Mucosa of descending colon (tissue), 3 donors: Measurements from ENCODE around the gene SMG7. TPM values are rescaled to one million over a fixed set of nuclear protein-coding genes. Genes with fewer than 3 reads are reported as not detected.

Source experiments
- ATAC-seq: fragments of 200-7000 bp; cut with Tn5 transposase; one replicate; pipeline ENCODE4 v1.9.1; 2020; ENCODE audit warnings: mild to moderate bottlenecking, moderate library complexity
- DNase-seq, 3 donors: peaks; one replicate each; pipeline ENCODE4 v3.0.0-alpha.2; 2020
- H3K36me3 ChIP-seq: fragments of 200-600 bp; one replicate; pipeline ENCODE4 v1.8.0; 2021; ENCODE audit warnings: low read depth, mild to moderate bottlenecking
- H3K4me1 ChIP-seq: fragments of 200-600 bp; one replicate; pipeline ENCODE4 v1.8.0; 2021; ENCODE audit warnings: low read depth, mild to moderate bottlenecking
- H3K4me3 ChIP-seq: fragments of 200-600 bp; one replicate; pipeline ENCODE4 v1.8.0; 2021; ENCODE audit warnings: mild to moderate bottlenecking
- H3K9me3 ChIP-seq: fragments of 200-600 bp; one replicate; pipeline ENCODE4 v1.8.0; 2021; ENCODE audit warnings: mild to moderate bottlenecking
- CTCF ChIP-seq: fragments of 200-600 bp; IDR thresholded peaks from one replicate; pipeline ENCODE4 v1.8.0; 2022; ENCODE audit warnings: antibody characterized with exemption, mild to moderate bottlenecking
- intact Hi-C, 2 donors: fragments of 100-400 bp; cut with DNase I in 1 of 2; cut with micrococcal nuclease in 1 of 2; formaldehyde crosslinking; loops; one replicate each; pipeline versions ENCODE4 v1.11.0 to v1.11.1; 2022; cut with DNase I, micrococcal nuclease
- total RNA-seq, 3 donors: library from RNA; stranded (reverse); fragmentation: NEBNext Ultra II Directional in 2 of 3; extraction: Animal tissue kit (Norgen Biotek cat#: 25700) in 2 of 3; gene quantifications; one replicate each; pipeline versions ENCODE4 v1.2.1 to v1.2.4, GENCODE V29; 2021 to 2023
- donor health status: DM: no; HTN: no; CAD: no; lungs with moderate emphysema.
- donor health status: DM: no; HTN: no; CAD: no.
- donor health status: DM: no; HTN: yes; CAD: no.

SMG7 gene
- total RNA-seq, 3 donors from 2014 or later: 62.7 to 69.9 (median 66.4) TPM

GRCh38 chr1:183596500-183596899, 124.2 kb downstream of the SMG7 start:
- H3K4me3 ChIP-seq: no peak overlapping the region
- TF ChIP-seq CTCF: no peak
- no peaks in the 10 kb centered on the region for H3K9me3 ChIP-seq
- no peak for DNase-seq
- intact Hi-C loops: no loop called here
- H3K4me1 ChIP-seq: no peaks in the 10 kb centered on the region
- no peaks in the 10 kb centered on the region for H3K36me3 ChIP-seq
- no peak for ATAC-seq

- no peaks in the 10 kb centered on the region for H3K36me3 ChIP-seq
- DNase-seq (no peak), ATAC-seq (no peak)
- TF ChIP-seq CTCF: no peak
- H3K4me1 ChIP-seq: no peaks in the 10 kb centered on the region
- intact Hi-C loops: no loop called here
- H3K9me3 ChIP-seq: no peaks in the 10 kb centered on the region
- H3K4me3 ChIP-seq: no peak overlapping the region
These were observed 125.5 kb downstream of the SMG7 start for GRCh38 chr1:183597656-183598347.

- peak; percentile 20 for ATAC-seq
- H3K9me3 ChIP-seq: no peaks in the 10 kb centered on the region
- no peak for TF ChIP-seq CTCF
These were observed 126.1 kb downstream of the SMG7 start for GRCh38 chr1:183598386-183598785.

GRCh38 chr1:183600136-183600535, 127.8 kb downstream of the SMG7 start:
- H3K36me3 ChIP-seq: no peaks in the 10 kb centered on the region
- H3K4me3 ChIP-seq: no peak overlapping the region
- DNase-seq (no peak), ATAC-seq (peak; percentile 39)
- H3K4me1 ChIP-seq: no peaks in the 10 kb centered on the region
- no peaks in the 10 kb centered on the region for H3K9me3 ChIP-seq
- no peak for TF ChIP-seq CTCF
- intact Hi-C loops: no loop called here

More at GRCh38 chr1:183598386-183598785, 126.1 kb downstream of the SMG7 start:
- no peak for DNase-seq
- Histone ChIP-seq H3K4me3 (no peak overlapping the region), H3K36me3 (no peaks in the 10 kb centered on the region), H3K4me1 (no peaks in the 10 kb centered on the region)
- intact Hi-C loops: no loop called here

GRCh38 chr1:183600634-183601033, 128.3 kb downstream of the SMG7 start:
- intact Hi-C loops: no loop called here
- ATAC-seq: peak; percentile 31

More at GRCh38 chr1:183600634-183601033, 128.3 kb downstream of the SMG7 start:
- no peaks in the 10 kb centered on the region for H3K36me3 ChIP-seq
- TF ChIP-seq CTCF: no peak
- no peaks in the 10 kb centered on the region for H3K9me3 ChIP-seq
- H3K4me1 ChIP-seq: no peaks in the 10 kb centered on the region
- no peak overlapping the region for H3K4me3 ChIP-seq
- DNase-seq: no peak
